ENCODE results near the gene LARGE2. TPM values are rescaled to one million over a fixed set of nuclear protein-coding genes. Genes with fewer than 3 reads are reported as not detected.

The LARGE2 gene
- total and polyA plus RNA-seq, 10 of the 15 experiments (the other 5 are each of a cell fraction or from before 2014, with no cell fraction given): 0.03 to 0.41 (median 0.19) TPM; not detected in 6

DNA sequence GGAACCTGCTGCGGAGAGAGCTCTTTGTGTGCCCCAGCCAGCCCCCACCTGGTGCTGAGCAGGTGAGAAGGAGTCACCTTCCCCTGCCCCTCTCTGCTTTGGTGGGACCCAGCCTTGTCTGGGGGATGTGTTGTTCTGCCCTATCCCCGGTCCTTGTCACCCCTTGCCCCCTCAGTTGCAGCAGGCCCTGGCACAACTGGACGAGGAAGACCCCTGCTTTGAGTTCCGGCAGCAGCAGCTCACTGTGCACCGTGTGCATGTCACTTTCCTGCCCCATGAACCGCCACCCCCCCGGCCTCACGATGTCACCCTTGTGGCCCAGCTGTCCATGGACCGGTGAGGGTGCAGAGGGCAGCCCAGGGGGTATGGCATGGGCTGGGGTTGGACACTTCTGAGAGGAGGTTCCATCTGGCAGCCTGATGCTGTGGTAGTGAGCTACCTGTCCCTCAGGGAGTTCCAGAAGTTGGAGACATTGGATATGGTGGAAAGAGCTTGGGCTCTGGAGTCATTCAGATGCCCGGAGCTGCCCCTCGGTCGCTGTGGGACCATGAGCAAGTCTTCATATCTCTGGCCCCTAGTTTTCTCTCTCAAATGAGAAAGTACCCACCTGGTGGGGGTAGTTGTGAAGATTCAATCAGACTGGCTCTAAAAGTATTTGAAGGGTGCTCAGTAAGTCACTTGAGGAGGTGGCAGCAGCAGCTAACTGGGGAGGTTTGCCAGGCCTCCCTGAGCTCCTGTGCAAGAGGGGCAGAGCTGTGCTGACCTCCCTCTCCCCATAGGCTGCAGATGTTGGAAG lies 4.3 kb downstream of the LARGE2 start:
- H3K9me3 ChIP-seq (replicated peaks; ENCODE audit: control insufficient read depth, insufficient read depth, low read length): no peaks in the 10 kb centered on the region; the same call in 2 of the 3 replicates
- H3K4me3 ChIP-seq: no peak overlapping the region
- ChIA-PET POLR2A (interaction anchor here (0.8 to 1.5 kb wide), 2 partner anchors 9 to 11 kb away, joined by 3 to 6 read pairs; partner anchors contain the start of gene PEX16), RAD21 (ENCODE audit: unreplicated experiment) (no interaction called here), SMC1A (ENCODE audit: uncharacterized antibody, unreplicated experiment) (no interaction called here), CTCF (interaction anchor here (0.8 to 1.5 kb wide), 3 partner anchors 9 to 84 kb away, joined by 3 to 7 read pairs (median 3); no protein-coding TSS in a partner anchor)
- intact Hi-C loops (cut with micrococcal nuclease; ENCODE audit: unreplicated experiment) (no loop called here), in situ Hi-C loops (cut with MboI) (no loop called here)
- H3K27ac ChIP-seq (ENCODE audit: control insufficient read depth, insufficient read depth): no peak overlapping the region
- WGBS (ENCODE audit: insufficient coverage, insufficient replicate concordance, low lambda C conversion rate, missing lambda C conversion rate): 46% methylated on average over 10 of the region's 12 CpGs
- no peaks in the 10 kb centered on the region for H3K79me2 ChIP-seq (ENCODE audit: control insufficient read depth, insufficient read depth, low read length)
- H3K4me2 ChIP-seq (ENCODE audit: control insufficient read depth, insufficient read depth): no peak overlapping the region
- FAIRE-seq (no peak), DNase-seq (ENCODE audit: low read depth, low spot score) (no peak), ATAC-seq (no peak)
- H4K20me1 ChIP-seq (ENCODE audit: control insufficient read depth, insufficient read depth): peaks cover 6% of the 10 kb centered on the region
- no peaks in the 10 kb centered on the region; a peak in 1 of 4 replicates for H3K36me3 ChIP-seq (ENCODE audit: control insufficient read depth in 2 of 2, insufficient read depth in 2 of 2, low read length in 1 of 2)
- no TSS peak for BruUV-seq (replicated peaks)
- H2AFZ ChIP-seq (ENCODE audit: control insufficient read depth, low read depth, low read length): no peak overlapping the region
- H3K27me3 ChIP-seq (replicated peaks in 1 of 2; ENCODE audit: control insufficient read depth in 2 of 2, insufficient read depth in 2 of 2, low read length in 1 of 2): peaks cover 4 to 18% of the 10 kb centered on the region in 2 experiments; a peak in 3 of 4 replicates
- no peak overlapping the region for H3K9ac ChIP-seq (ENCODE audit: control insufficient read depth, insufficient read depth, low read length)
- no peak for TF ChIP-seq SRF (IDR thresholded peaks at IDR 0.05; ENCODE audit: low read depth in 2 of 2, low read length in 2 of 2)
- TF ChIP-seq SMC3 (IDR thresholded peaks at IDR 0.05; ENCODE audit: borderline replicate concordance, low read length): no peak
- TF ChIP-seq GABPA (IDR thresholded peaks at IDR 0.05; ENCODE audit: low read depth): no peak
- no peak for TF ChIP-seq CHD4 (IDR thresholded peaks at IDR 0.05)
- TF ChIP-seq, protein P1, sequence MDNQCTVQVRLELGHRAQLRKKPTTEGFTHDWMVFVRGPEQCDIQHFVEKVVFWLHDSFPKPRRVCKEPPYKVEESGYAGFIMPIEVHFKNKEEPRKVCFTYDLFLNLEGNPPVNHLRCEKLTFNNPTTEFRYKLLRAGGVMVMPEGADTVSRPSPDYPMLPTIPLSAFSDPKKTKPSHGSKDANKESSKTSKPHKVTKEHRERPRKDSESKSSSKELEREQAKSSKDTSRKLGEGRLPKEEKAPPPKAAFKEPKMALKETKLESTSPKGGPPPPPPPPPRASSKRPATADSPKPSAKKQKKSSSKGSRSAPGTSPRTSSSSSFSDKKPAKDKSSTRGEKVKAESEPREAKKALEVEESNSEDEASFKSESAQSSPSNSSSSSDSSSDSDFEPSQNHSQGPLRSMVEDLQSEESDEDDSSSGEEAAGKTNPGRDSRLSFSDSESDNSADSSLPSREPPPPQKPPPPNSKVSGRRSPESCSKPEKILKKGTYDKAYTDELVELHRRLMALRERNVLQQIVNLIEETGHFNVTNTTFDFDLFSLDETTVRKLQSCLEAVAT (IDR thresholded peaks at IDR 0.05): no peak
- no peak for TF ChIP-seq SIN3A (IDR thresholded peaks at IDR 0.05; ENCODE audit: low read depth, low read length)
- TF ChIP-seq PAX8 (IDR thresholded peaks at IDR 0.05): no peak
- TF ChIP-seq, protein P2, sequence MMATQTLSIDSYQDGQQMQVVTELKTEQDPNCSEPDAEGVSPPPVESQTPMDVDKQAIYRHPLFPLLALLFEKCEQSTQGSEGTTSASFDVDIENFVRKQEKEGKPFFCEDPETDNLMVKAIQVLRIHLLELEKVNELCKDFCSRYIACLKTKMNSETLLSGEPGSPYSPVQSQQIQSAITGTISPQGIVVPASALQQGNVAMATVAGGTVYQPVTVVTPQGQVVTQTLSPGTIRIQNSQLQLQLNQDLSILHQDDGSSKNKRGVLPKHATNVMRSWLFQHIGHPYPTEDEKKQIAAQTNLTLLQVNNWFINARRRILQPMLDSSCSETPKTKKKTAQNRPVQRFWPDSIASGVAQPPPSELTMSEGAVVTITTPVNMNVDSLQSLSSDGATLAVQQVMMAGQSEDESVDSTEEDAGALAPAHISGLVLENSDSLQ (IDR thresholded peaks at IDR 0.05): no peak
- TF ChIP-seq, protein P3, sequence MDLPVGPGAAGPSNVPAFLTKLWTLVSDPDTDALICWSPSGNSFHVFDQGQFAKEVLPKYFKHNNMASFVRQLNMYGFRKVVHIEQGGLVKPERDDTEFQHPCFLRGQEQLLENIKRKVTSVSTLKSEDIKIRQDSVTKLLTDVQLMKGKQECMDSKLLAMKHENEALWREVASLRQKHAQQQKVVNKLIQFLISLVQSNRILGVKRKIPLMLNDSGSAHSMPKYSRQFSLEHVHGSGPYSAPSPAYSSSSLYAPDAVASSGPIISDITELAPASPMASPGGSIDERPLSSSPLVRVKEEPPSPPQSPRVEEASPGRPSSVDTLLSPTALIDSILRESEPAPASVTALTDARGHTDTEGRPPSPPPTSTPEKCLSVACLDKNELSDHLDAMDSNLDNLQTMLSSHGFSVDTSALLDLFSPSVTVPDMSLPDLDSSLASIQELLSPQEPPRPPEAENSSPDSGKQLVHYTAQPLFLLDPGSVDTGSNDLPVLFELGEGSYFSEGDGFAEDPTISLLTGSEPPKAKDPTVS (IDR thresholded peaks at IDR 0.05; ENCODE audit: low read depth, low read length): no peak
- no peak for TF ChIP-seq FOS (IDR thresholded peaks at IDR 0.05; ENCODE audit: borderline replicate concordance, extremely low read depth, insufficient read length)
- TF ChIP-seq, protein P4, sequence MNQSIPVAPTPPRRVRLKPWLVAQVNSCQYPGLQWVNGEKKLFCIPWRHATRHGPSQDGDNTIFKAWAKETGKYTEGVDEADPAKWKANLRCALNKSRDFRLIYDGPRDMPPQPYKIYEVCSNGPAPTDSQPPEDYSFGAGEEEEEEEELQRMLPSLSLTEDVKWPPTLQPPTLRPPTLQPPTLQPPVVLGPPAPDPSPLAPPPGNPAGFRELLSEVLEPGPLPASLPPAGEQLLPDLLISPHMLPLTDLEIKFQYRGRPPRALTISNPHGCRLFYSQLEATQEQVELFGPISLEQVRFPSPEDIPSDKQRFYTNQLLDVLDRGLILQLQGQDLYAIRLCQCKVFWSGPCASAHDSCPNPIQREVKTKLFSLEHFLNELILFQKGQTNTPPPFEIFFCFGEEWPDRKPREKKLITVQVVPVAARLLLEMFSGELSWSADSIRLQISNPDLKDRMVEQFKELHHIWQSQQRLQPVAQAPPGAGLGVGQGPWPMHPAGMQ (IDR thresholded peaks at IDR 0.05; ENCODE audit: borderline replicate concordance): no peak
- TF ChIP-seq TAF1 (IDR thresholded peaks at IDR 0.05; ENCODE audit: borderline replicate concordance, low read depth, low read length): no peak
- TF ChIP-seq MYB (IDR thresholded peaks at IDR 0.05; ENCODE audit: borderline replicate concordance, low read depth, low read length): no peak
- TF ChIP-seq NR2C1 (IDR thresholded peaks at IDR 0.05): no peak
- no peak for TF ChIP-seq NFIC (IDR thresholded peaks at IDR 0.05; ENCODE audit: low read depth, low read length)
- no peak for TF ChIP-seq HCFC1 (IDR thresholded peaks at IDR 0.05; ENCODE audit: low read length)
- TF ChIP-seq SREBF2 (IDR thresholded peaks at IDR 0.05; ENCODE audit: low read length): no peak
- TF ChIP-seq MTA2 (IDR thresholded peaks at IDR 0.05; ENCODE audit: low read depth): no peak
- TF ChIP-seq ETV6 (conservative IDR thresholded peaks at IDR 0.05 in 1 of 2, IDR thresholded peaks at IDR 0.05 in 1 of 2; ENCODE audit: borderline replicate concordance in 1 of 2, low read depth in 1 of 2): no peak
- H3K4me1 ChIP-seq (ENCODE audit: control insufficient read depth, insufficient read depth, low read length): peaks cover 25% of the 10 kb centered on the region

Data from GM12878 (cell line).